Cerebellar nuclear complex (tissue), 1 donor: ENCODE measurements around the gene OR10AD1.
"Not testable (repeated sequence)": the region's sequence is repeated elsewhere in the genome, so short reads cannot be mapped to it uniquely, and the experiment has no call there.

Source experiments
- DNase-seq, 2 experiments: peaks; one replicate each; lab custom pipeline; 2025; lab: John Stamatoyannopoulos, UW

OR10AD1 gene

GRCh38 chr12:48203192-48203591 is at the start of gene OR10AD1:
TSS of gene OR10AD1 (minus strand) at chr12:48203292. CDS start at chr12:48203292, 0 bp downstream.
- no peak for DNase-seq

- no peak for DNase-seq
These were observed 44.3 kb upstream of the OR10AD1 start for GRCh38 chr12:48247181-48247966.

- no peak for DNase-seq
These were observed 34.1 kb upstream of the OR10AD1 start for GRCh38 chr12:48237162-48237561.

GRCh38 chr12:48235796-48236333 is 32.8 kb upstream of the OR10AD1 start:
- DNase-seq, result no peak

DNA sequence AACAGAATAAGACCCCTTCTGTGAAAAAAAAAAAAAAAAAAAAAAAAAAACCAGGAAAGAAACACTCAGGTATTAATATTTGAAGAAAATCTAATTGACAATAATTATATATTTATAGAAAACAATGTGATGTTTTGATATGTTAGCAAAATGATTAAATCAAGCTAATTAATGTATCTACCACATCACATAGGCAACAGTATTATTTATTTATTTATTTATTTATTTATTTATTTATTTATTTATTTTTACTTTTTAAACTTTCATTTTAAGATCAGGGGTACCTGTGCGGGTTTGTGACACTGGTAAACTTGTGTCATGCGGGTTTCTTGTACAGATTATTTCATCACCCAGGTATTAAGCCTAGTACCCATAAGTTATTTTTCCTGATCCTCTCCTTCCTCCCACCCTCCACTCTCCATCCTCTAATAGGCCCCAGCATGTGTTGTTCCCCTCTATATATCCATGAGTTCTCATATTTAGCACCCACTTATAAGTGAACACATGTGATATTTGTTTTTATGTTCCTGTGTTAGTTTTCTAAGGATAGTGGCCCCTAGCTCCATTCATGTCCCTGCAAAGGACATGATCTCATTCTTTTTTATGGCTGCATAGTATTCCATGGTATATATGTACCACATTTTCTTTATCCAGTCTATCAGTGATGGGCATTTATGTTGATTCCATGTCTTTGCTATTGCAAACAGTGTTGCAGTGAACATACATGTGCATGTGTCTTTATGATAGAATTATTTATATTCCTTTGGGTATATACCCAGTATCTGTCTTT is 28.3 kb upstream of the OR10AD1 start:
- DNase-seq, result not testable (repeated sequence)

GRCh38 chr12:48224533-48224932 is 21.4 kb upstream of the OR10AD1 start:
- not testable (repeated sequence) for DNase-seq

GRCh38 chr12:48221645-48222044 is 18.6 kb upstream of the OR10AD1 start:
- no peak for DNase-seq

DNA sequence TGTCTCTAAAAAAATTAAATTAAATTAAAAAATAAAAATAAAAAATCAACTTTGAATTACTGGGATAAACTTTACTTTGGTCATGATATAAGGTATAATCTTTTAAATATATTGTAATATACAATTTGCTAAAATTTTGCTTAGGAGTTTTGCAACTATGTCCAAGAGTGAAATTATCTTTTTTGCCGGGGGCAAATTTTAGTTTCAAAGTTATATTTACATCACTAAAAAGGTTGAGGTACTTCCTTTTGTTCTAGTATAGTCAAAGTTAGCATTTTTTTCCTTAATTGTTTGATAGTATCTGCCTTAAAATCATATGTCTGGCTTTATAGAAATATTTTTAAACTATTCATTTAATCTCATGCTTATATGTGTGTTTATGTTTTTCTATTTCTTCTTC is 17.6 kb upstream of the OR10AD1 start:
- DNase-seq, result no peak

- DNase-seq, result no peak
These were observed 16.5 kb upstream of the OR10AD1 start for GRCh38 chr12:48219631-48220030.

GRCh38 chr12:48216785-48217184 is 13.7 kb upstream of the OR10AD1 start:
- no peak for DNase-seq

GRCh38 chr12:48209495-48209894 is 6.4 kb upstream of the OR10AD1 start:
- not testable (repeated sequence) for DNase-seq

DNA sequence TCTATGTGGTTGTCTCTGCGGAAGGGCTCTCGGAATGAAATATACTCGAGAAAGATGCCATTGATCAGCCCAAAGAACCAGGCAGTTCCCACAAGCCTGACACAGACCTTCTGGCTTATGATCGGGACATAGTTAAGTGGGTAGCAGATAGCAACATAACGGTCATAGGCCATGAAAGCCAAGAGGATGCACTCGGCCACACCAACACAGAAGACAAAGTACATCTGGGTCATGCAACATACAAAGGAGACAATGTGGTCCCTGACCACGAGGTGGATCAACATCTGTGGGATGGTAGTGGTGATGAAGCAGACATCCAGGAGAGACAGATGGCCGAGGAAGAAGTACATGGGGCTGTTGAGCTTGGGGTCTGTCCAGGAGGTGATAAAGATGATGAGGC is 326 bp downstream of the OR10AD1 start:
- DNase-seq, result no peak

GRCh38 chr12:48201516-48201915 is 1.6 kb downstream of the OR10AD1 start:
- DNase-seq, result no peak

GRCh38 chr12:48201091-48201490 is 2.0 kb downstream of the OR10AD1 start:
- DNase-seq, result no peak

GRCh38 chr12:48199774-48200221 is 3.3 kb downstream of the OR10AD1 start:
- DNase-seq, result no peak

DNA sequence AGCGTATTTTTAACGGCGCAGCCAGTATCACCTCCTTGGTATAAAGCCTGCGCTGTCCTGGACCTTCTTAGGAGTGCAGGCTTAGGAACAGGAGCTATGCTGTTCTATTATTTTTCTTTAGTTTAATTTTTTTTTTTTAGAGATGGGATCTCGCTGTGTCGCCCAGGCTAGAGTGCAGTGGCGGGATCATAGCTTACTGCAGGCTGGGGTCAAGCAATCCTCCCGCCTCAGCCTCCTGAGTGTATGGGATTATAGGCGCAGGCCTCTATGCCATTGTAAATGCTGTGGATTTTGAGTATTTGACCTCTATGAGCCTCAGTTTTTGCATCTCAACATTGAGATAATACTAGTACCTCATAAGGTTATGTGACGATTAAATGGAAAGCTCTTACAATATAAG is 4.1 kb downstream of the OR10AD1 start:
- DNase-seq, result no peak

- DNase-seq, result no peak
These were observed 4.5 kb downstream of the OR10AD1 start for GRCh38 chr12:48198672-48198971.

DNA sequence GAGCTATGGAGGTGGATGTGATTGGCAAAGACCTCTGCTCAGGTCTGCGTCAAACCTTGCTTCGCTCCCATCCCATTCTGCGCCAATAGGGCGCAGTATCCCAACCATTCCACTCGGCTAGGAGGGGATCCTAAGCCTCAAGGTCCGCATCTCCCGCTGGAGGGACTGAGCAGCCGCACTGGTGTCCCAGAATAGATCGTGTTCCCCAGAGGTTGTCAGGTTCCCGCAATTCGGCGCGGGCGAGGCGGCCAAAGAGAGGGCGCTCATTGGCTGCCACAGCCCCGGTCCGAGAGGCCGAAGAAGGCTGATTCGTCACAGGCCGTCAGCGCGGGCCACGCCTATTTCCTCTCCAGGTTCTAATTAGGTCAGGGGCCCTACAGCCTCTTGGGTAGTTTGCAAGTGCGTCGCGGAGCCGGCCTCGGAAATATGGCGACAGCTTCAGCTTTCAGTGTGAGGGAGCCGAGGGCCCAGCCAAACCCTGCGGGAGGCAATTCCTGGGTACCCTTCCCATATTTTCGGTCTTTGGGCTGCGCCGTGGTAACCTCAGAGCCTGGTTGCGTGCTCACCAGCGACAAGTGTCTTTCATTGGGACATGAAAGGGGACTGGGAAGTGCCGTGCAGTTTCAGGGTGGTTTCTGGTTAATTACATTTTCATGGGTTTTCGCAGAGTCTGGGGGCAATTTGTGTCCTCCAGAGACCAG is 5.0 kb downstream of the OR10AD1 start:
- peak; percentile 97 to 99 for DNase-seq

- peak in 1 of 2 experiments; percentile 72 for DNase-seq
These were observed 5.5 kb downstream of the OR10AD1 start for GRCh38 chr12:48197549-48197970.

- DNase-seq, result no peak
These were observed 8.3 kb downstream of the OR10AD1 start for GRCh38 chr12:48194799-48195201.

DNA sequence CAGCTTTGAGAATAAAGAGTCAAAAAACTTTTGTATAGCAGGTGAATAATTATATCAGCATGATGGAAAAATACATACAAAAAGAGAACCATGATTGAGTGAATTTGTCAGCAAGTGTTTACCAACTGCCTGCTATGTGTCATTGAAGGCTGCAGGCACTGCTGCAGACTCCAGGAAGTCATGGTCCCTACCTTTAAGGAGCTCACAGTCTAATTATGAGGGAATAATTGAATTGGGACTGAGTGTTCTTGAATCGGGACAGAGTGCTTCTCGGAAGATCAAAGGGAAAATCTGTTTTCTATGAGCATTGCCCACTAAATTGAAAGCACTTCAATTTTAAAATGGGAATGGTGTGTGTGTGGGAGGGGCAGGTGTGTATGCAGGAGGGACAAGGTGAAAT is 9.5 kb downstream of the OR10AD1 start:
- no peak for DNase-seq

DNA sequence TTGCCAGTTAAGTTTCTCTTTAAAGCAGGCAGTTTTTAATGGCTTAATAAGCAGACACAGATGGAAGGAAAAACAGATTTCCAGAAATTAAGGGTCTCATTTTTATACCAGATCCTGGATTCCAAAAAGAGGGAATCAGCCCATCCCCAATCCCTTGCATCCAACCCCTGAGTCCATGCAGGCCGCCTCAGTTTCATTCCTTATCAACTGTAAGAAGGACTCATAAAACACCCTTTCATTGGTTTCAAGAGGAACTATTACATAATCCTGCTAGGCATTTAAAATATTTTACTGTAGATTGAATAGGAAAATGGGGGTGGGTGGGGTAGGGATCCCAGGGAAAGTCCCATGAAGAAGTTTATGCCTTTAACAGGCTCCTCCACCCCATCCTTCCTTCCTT is 10.2 kb downstream of the OR10AD1 start:
- no peak for DNase-seq
